GM20000 (cell line): Measurements from ENCODE around the gene EEF1A2.

ENCODE experiments used
- DNase-seq: peaks from one replicate; pipeline ENCODE4 v3.0.0; 2012; ENCODE audit warnings: low spot score
- CTCF ChIP-seq: IDR thresholded peaks from 2 replicates; pipeline ENCODE4 v1.5.1; 2012; ENCODE audit warnings: mild to moderate bottlenecking, control low read depth; ENCODE audit errors: extremely low read depth, missing control alignments

The EEF1A2 gene

GRCh38 chr20:63449796-63450730 is 48.8 kb downstream of the EEF1A2 start:
- DNase-seq = no peak
- TF ChIP-seq CTCF = no peak

GRCh38 chr20:63449025-63449424 is 49.9 kb downstream of the EEF1A2 start:
- DNase-seq = no peak
- no peak for TF ChIP-seq CTCF

- DNase-seq = no peak
Observed at GRCh38 chr20:63448031-63448430, 50.9 kb downstream of the EEF1A2 start.

GRCh38 chr20:63447320-63447719 is 51.6 kb downstream of the EEF1A2 start:
- TF ChIP-seq CTCF = no peak
- no peak for DNase-seq

More at GRCh38 chr20:63448031-63448430, 50.9 kb downstream of the EEF1A2 start:
- TF ChIP-seq CTCF = no peak

- DNase-seq = no peak
- no peak for TF ChIP-seq CTCF
Observed at GRCh38 chr20:63446216-63447024, 52.5 kb downstream of the EEF1A2 start.

GRCh38 chr20:63445075-63445734 is 53.7 kb downstream of the EEF1A2 start:
- DNase-seq = no peak
- TF ChIP-seq CTCF = no peak
